GM19468 (cell line): ENCODE measurements around the gene GINS3.
"Not testable (repeated sequence)": the region's sequence is repeated elsewhere in the genome, so short reads cannot be mapped to it uniquely, and the experiment has no call there.

Experiments
- ATAC-seq: cut with Tn5 transposase; IDR thresholded peaks from one replicate; pipeline ENCODE4 v1.9.1; 2021; ENCODE audit warnings: mild to moderate bottlenecking, moderate library complexity, moderate number of reproducible peaks; ENCODE audit not compliant: unreplicated experiment; ENCODE audit errors: extremely low read depth

Gene GINS3

GRCh38 chr16:58385218-58385773 is 7.0 kb upstream of the GINS3 start:
- ATAC-seq, result no peak

- no peak for ATAC-seq
Measured at GRCh38 chr16:58389724-58390123, 2.5 kb upstream of the GINS3 start.

- ATAC-seq, result no peak
Measured at GRCh38 chr16:58393138-58393504, 850 bp downstream of the GINS3 start.

- ATAC-seq, result not testable (repeated sequence)
Measured at GRCh38 chr16:58396897-58397296, 4.6 kb downstream of the GINS3 start.

GRCh38 chr16:58399718-58400633 is 7.7 kb downstream of the GINS3 start:
- no peak for ATAC-seq

- not testable (repeated sequence) for ATAC-seq
Measured at GRCh38 chr16:58401305-58401704, 9.0 kb downstream of the GINS3 start.

- no peak for ATAC-seq
Measured at GRCh38 chr16:58402796-58403195, 10.5 kb downstream of the GINS3 start.

- no peak for ATAC-seq
Measured at GRCh38 chr16:58409316-58409973, 17.2 kb downstream of the GINS3 start.

- no peak for ATAC-seq
Measured at GRCh38 chr16:58411336-58411735, 19.1 kb downstream of the GINS3 start.

- ATAC-seq, result no peak
Measured at GRCh38 chr16:58411736-58412614, 19.7 kb downstream of the GINS3 start.

GRCh38 chr16:58412615-58412970 is 20.3 kb downstream of the GINS3 start:
- not testable (repeated sequence) for ATAC-seq

- ATAC-seq, result no peak
Measured at GRCh38 chr16:58413359-58413758, 21.1 kb downstream of the GINS3 start.

- no peak for ATAC-seq
Measured at GRCh38 chr16:58415003-58415402, 22.7 kb downstream of the GINS3 start.

GRCh38 chr16:58415961-58416360 is 23.7 kb downstream of the GINS3 start:
- not testable (repeated sequence) for ATAC-seq

- no peak for ATAC-seq
Measured at GRCh38 chr16:58417035-58417434, 24.8 kb downstream of the GINS3 start.

- no peak for ATAC-seq
Measured at GRCh38 chr16:58417600-58417999, 25.3 kb downstream of the GINS3 start.

- no peak for ATAC-seq
Measured at GRCh38 chr16:58418026-58418425, 25.8 kb downstream of the GINS3 start.

- ATAC-seq, result no peak
Measured at GRCh38 chr16:58418601-58419000, 26.3 kb downstream of the GINS3 start.

- no peak for ATAC-seq
Measured at GRCh38 chr16:58419241-58419990, 27.1 kb downstream of the GINS3 start.

- no peak for ATAC-seq
Measured at GRCh38 chr16:58421059-58421458, 28.8 kb downstream of the GINS3 start.
